DND-41 (cell line): Measurements from ENCODE around the gene MCC.

Source experiments
- ATAC-seq: fragments of 200-7000 bp; cut with Tn5 transposase; 3 replicates; pipeline ENCODE4 v1.9.1; 2021; ENCODE audit warnings: low read depth; ENCODE audit not compliant: insufficient read depth
- DNase-seq: peaks from one replicate; pipeline ENCODE4 v3.0.0-alpha.2; 2020
- H2AFZ ChIP-seq: 2 replicates; pipeline ENCODE4 v1.6.0; 2012; ENCODE audit warnings: low read depth, low read length
- H3K27ac ChIP-seq: 2 replicates; pipeline ENCODE4 v1.5.1; 2012; ENCODE audit warnings: low read length, inconsistent platforms
- H3K27me3 ChIP-seq: fragments of 200-600 bp; sonication (generic); 2 replicates; pipeline ENCODE4 v1.6.0; 2012; ENCODE audit warnings: low read length, mild to moderate bottlenecking, inconsistent platforms; ENCODE audit not compliant: insufficient read depth, poor library complexity
- H3K36me3 ChIP-seq: 2 replicates; pipeline ENCODE4 v1.5.1; 2012; ENCODE audit warnings: low read length, inconsistent platforms; ENCODE audit not compliant: insufficient read depth
- H3K4me1 ChIP-seq: 2 replicates; pipeline ENCODE4 v1.5.1; 2012; ENCODE audit warnings: mild to moderate bottlenecking, low read length; ENCODE audit not compliant: insufficient read depth
- H3K4me2 ChIP-seq: 2 replicates; pipeline ENCODE4 v1.6.0; 2012; ENCODE audit warnings: mild to moderate bottlenecking, moderate library complexity, low read length, inconsistent platforms; ENCODE audit not compliant: insufficient read depth
- H3K4me3 ChIP-seq, 2 experiments: fragments of 200-600 bp in 1 of 2; shearing (Covaris generic) in 1 of 2; 2 replicates each; pipeline ENCODE4 v1.5.1; 2012 to 2016; ENCODE audit warnings: inconsistent platforms in 2 of 2, low read length in 2 of 2, mild to moderate bottlenecking in 2 of 2, low read depth in 1 of 2, moderate library complexity in 1 of 2
- H3K79me2 ChIP-seq: 2 replicates; pipeline ENCODE4 v1.6.0; 2012; ENCODE audit warnings: low read length, inconsistent platforms; ENCODE audit not compliant: insufficient read depth
- H3K9ac ChIP-seq: 2 replicates; pipeline ENCODE4 v1.6.0; 2012; ENCODE audit warnings: low read depth, mild to moderate bottlenecking, inconsistent platforms, low read length, moderate library complexity
- H3K9me3 ChIP-seq: 2 replicates; pipeline ENCODE4 v1.5.1; 2012; ENCODE audit warnings: low read length, moderate library complexity, mild to moderate bottlenecking, inconsistent platforms; ENCODE audit not compliant: insufficient read depth, severe bottlenecking
- H4K20me1 ChIP-seq: 2 replicates; pipeline ENCODE4 v1.6.0; 2012; ENCODE audit warnings: low read length; ENCODE audit not compliant: insufficient read depth
- EZH2 ChIP-seq: IDR thresholded peaks from 3 replicates; pipeline ENCODE4 v1.6.1; 2012; ENCODE audit warnings: borderline replicate concordance, low read depth, mild to moderate bottlenecking, moderate library complexity, low read length, inconsistent platforms; ENCODE audit not compliant: severe bottlenecking
- TF ChIP-seq, protein P1 (sequence below): IDR thresholded peaks from 2 replicates; pipeline ENCODE4 v1.5.1; 2012; ENCODE audit warnings: borderline replicate concordance, low read length, moderate library complexity, mild to moderate bottlenecking; ENCODE audit not compliant: poor library complexity, severe bottlenecking; ENCODE audit errors: extremely low read depth

Gene MCC

GRCh38 chr5:113311301-113311700 is 177.0 kb downstream of the MCC start:
- ATAC-seq: no peak
- H3K27ac ChIP-seq: no peak overlapping the region
- TF ChIP-seq EZH2: no peak
- TF ChIP-seq, protein P1, sequence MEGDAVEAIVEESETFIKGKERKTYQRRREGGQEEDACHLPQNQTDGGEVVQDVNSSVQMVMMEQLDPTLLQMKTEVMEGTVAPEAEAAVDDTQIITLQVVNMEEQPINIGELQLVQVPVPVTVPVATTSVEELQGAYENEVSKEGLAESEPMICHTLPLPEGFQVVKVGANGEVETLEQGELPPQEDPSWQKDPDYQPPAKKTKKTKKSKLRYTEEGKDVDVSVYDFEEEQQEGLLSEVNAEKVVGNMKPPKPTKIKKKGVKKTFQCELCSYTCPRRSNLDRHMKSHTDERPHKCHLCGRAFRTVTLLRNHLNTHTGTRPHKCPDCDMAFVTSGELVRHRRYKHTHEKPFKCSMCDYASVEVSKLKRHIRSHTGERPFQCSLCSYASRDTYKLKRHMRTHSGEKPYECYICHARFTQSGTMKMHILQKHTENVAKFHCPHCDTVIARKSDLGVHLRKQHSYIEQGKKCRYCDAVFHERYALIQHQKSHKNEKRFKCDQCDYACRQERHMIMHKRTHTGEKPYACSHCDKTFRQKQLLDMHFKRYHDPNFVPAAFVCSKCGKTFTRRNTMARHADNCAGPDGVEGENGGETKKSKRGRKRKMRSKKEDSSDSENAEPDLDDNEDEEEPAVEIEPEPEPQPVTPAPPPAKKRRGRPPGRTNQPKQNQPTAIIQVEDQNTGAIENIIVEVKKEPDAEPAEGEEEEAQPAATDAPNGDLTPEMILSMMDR: no peak

DNA sequence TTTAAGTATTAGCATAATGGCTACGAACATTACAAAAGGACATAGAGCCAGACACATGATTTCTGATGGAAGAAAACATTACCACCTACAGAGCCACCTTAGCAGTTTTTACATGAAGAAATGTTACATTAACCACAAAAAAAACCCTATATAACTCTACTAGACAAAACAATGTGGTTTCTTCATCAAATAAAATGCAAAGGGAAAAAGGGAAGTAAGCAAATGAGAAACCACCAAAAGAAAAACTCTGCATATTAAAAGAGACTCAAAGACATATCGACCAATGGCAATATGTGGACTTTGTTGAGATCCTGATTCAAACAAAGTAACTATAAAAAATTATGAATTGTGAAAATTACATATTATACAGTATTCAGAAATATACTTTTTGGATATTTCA is 186.1 kb downstream of the MCC start:
- H3K27ac ChIP-seq: no peak overlapping the region
- no peak overlapping the region for H2AFZ ChIP-seq
- no peaks in the 10 kb centered on the region for H3K9me3 ChIP-seq
- H3K27me3 ChIP-seq: no peaks in the 10 kb centered on the region
- no peak overlapping the region for H3K4me2 ChIP-seq
- TF ChIP-seq, protein P1: no peak
- no peak for TF ChIP-seq EZH2
- H3K79me2 ChIP-seq: no peaks in the 10 kb centered on the region
- no peaks in the 10 kb centered on the region for H3K36me3 ChIP-seq
- no peak overlapping the region for H3K9ac ChIP-seq
- no peak overlapping the region for H3K4me3 ChIP-seq
- H3K4me1 ChIP-seq: no peaks in the 10 kb centered on the region
- ATAC-seq (no peak), DNase-seq (no peak)
- H4K20me1 ChIP-seq: no peaks in the 10 kb centered on the region

More at GRCh38 chr5:113311301-113311700, 177.0 kb downstream of the MCC start:
- H3K9ac ChIP-seq: no peak overlapping the region
- no peaks in the 10 kb centered on the region for H3K4me1 ChIP-seq
- DNase-seq: no peak
- H3K27me3 ChIP-seq: no peaks in the 10 kb centered on the region
- H3K36me3 ChIP-seq: no peaks in the 10 kb centered on the region
- no peaks in the 10 kb centered on the region for H4K20me1 ChIP-seq
- no peaks in the 10 kb centered on the region for H3K79me2 ChIP-seq
- no peak overlapping the region for H2AFZ ChIP-seq
- H3K4me3 ChIP-seq: no peak overlapping the region
- H3K9me3 ChIP-seq: no peaks in the 10 kb centered on the region
- H3K4me2 ChIP-seq: no peak overlapping the region

GRCh38 chr5:113299591-113299990 is 188.7 kb downstream of the MCC start:
- Histone ChIP-seq H3K4me2 (no peak overlapping the region), H3K79me2 (no peaks in the 10 kb centered on the region), H3K9ac (no peak overlapping the region), H3K9me3 (no peaks in the 10 kb centered on the region), H3K36me3 (no peaks in the 10 kb centered on the region), H3K27me3 (no peaks in the 10 kb centered on the region), H3K4me3 (no peak overlapping the region), H4K20me1 (no peaks in the 10 kb centered on the region), H3K27ac (no peak overlapping the region), H2AFZ (no peak overlapping the region), H3K4me1 (no peaks in the 10 kb centered on the region)
- ATAC-seq (no peak), DNase-seq (no peak)
- TF ChIP-seq, protein P1: no peak
- TF ChIP-seq EZH2: no peak

DNA sequence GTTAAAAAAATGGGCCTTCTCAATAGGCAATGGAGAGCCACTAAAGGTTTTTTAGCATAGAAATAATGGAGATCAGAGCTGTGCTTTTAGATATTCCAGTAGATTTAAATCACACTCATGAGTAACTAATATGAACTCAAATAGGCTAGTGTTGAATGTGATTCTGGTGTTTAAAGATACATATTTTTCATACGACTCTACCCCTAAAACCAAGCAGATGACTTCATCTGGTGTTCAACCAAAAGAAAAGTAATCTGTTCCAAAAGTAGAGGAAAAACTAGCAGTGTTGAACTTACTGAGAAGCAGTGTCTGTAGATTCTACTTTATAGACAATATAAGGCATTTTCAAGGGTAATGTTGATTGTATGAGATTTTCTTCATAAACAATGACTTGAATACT is 191.6 kb downstream of the MCC start:
- no peak for ATAC-seq
- no peaks in the 10 kb centered on the region for H3K9me3 ChIP-seq
- H3K4me3 ChIP-seq: no peak overlapping the region
- no peaks in the 10 kb centered on the region for H3K79me2 ChIP-seq
- H2AFZ ChIP-seq: no peak overlapping the region
- no peak overlapping the region for H3K4me2 ChIP-seq
- H3K4me1 ChIP-seq: no peaks in the 10 kb centered on the region
- no peak overlapping the region for H3K27ac ChIP-seq
- no peaks in the 10 kb centered on the region for H3K27me3 ChIP-seq
- TF ChIP-seq, protein P1: no peak
- H3K9ac ChIP-seq: no peak overlapping the region
- no peaks in the 10 kb centered on the region for H4K20me1 ChIP-seq
- no peak for DNase-seq
- no peaks in the 10 kb centered on the region for H3K36me3 ChIP-seq
